Ovary (tissue), 3 donors: ENCODE results near the gene CYP2B6.
"Not testable (repeated sequence)": the region's sequence is repeated elsewhere in the genome, so short reads cannot be mapped to it uniquely, and the experiment has no call there.

ENCODE experiments used
- EP300 ChIP-seq: sonication (generic); formaldehyde crosslinking; IDR thresholded peaks from one replicate; pipeline ENCODE4 v1.6.1; 2017; ENCODE audit warnings: antibody characterized with exemption
- POLR2A ChIP-seq: fragments of 450-650 bp; IDR thresholded peaks from one replicate; pipeline ENCODE4 v1.6.1; 2017; ENCODE audit warnings: antibody characterized with exemption, mild to moderate bottlenecking, moderate library complexity
- TF ChIP-seq, protein P1 (sequence below), 3 donors: fragments of 450-650 bp in 2 of 3; fragments of 200-600 bp in 1 of 3; IDR thresholded peaks; one replicate each; pipeline versions ENCODE4 v1.5.1 to v1.8.0; 2016 to 2022; ENCODE audit warnings: antibody characterized with exemption in 3 of 3, mild to moderate bottlenecking in 1 of 3
- donor health status: DM: no; HTN: no; CAD: no.

DNA sequence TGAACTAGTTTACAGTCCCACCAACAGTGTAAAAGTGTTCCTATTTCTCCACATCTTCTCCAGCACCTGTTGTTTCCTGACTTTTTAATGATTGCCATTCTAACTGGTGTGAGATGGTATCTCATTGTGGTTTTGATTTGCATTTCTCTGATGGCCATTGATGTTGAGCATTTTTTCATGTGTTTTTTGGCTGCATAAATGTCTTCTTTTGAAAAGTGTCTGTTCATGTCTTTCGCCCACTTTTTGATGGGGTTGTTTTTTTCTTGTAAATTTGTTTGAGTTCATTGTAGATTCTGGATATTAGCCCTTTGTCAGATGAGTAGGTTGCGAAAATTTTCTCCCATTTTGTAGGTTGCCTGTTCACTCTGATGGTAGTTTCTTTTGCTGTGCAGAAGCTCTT lies 7.9 kb downstream of the CYP2B6 start:
- TF ChIP-seq POLR2A, EP300: not testable (repeated sequence)
- TF ChIP-seq, protein P1, sequence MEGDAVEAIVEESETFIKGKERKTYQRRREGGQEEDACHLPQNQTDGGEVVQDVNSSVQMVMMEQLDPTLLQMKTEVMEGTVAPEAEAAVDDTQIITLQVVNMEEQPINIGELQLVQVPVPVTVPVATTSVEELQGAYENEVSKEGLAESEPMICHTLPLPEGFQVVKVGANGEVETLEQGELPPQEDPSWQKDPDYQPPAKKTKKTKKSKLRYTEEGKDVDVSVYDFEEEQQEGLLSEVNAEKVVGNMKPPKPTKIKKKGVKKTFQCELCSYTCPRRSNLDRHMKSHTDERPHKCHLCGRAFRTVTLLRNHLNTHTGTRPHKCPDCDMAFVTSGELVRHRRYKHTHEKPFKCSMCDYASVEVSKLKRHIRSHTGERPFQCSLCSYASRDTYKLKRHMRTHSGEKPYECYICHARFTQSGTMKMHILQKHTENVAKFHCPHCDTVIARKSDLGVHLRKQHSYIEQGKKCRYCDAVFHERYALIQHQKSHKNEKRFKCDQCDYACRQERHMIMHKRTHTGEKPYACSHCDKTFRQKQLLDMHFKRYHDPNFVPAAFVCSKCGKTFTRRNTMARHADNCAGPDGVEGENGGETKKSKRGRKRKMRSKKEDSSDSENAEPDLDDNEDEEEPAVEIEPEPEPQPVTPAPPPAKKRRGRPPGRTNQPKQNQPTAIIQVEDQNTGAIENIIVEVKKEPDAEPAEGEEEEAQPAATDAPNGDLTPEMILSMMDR (IDR thresholded peaks at IDR 0.05): not testable (repeated sequence)
